SK-N-SH (cell line): ENCODE results near the gene ACAP3. TPM values are rescaled to one million over a fixed set of nuclear protein-coding genes. Genes with fewer than 3 reads are reported as not detected.

ENCODE experiments used
- CTCF ChIA-PET: fragments of 300-600, 350-600 bp; formaldehyde crosslinking; extraction: SDS; loops from one replicate; lab custom pipeline; 2021; lab: Yijun Ruan, JAX
- POLR2A ChIA-PET: fragments of 350-600 bp; sonication (Branson Sonifier 250); formaldehyde crosslinking; extraction: SDS; loops from one replicate; lab custom pipeline; 2020; ENCODE audit warnings: antibody characterized with exemption, inconsistent platforms; lab: Yijun Ruan, JAX
- DNase-seq: peaks from one replicate; pipeline ENCODE4 v3.0.0; 2012
- H2AFZ ChIP-seq: fragments of 200-600 bp; sonication (generic); 2 replicates; pipeline ENCODE4 v1.8.1; 2016; ENCODE audit warnings: antibody characterized with exemption, mild to moderate bottlenecking, low read depth
- H3F3A ChIP-seq: fragments of 200-600 bp; sonication (generic); replicated peaks from 2 replicates; pipeline ENCODE3; 2016; ENCODE audit warnings: antibody characterized with exemption, mild to moderate bottlenecking; ENCODE audit not compliant: insufficient read depth
- H3K27ac ChIP-seq, 2 experiments: fragments of 200-500 bp in 1 of 2; fragments of 200-600 bp in 1 of 2; sonication (Bioruptor generic) in 1 of 2; sonication (generic), shearing (Covaris generic) in 1 of 2; 2 replicates each; pipeline versions ENCODE4 v1.5.1 to v1.6.1; 2014 to 2016; ENCODE audit warnings: low read depth in 2 of 2, inconsistent platforms in 1 of 2, low read length in 1 of 2, mild to moderate bottlenecking in 1 of 2, mixed read lengths in 1 of 2
- H3K27me3 ChIP-seq: fragments of 200-600 bp; sonication (generic), shearing (Covaris generic); 2 replicates; pipeline ENCODE4 v1.6.1; 2016; ENCODE audit warnings: mixed run types; ENCODE audit not compliant: insufficient read depth
- H3K36me3 ChIP-seq, 2 experiments: fragments of 200-500 bp in 1 of 2; fragments of 200-600 bp in 1 of 2; sonication (Bioruptor generic) in 1 of 2; sonication (generic) in 1 of 2; replicated peaks in 1 of 2; 2 replicates each; pipeline versions ENCODE3 to v1.5.1; 2014 to 2016; ENCODE audit warnings: low read length in 1 of 2, mild to moderate bottlenecking in 1 of 2; ENCODE audit not compliant: insufficient read depth in 2 of 2, control insufficient read depth in 1 of 2
- H3K4me1 ChIP-seq, 2 experiments: fragments of 200-500 bp in 1 of 2; fragments of 200-600 bp in 1 of 2; sonication (Bioruptor generic) in 1 of 2; sonication (generic), shearing (Covaris generic) in 1 of 2; 2 replicates each; pipeline versions ENCODE4 v1.5.1 to v1.6.1; 2014 to 2016; ENCODE audit warnings: low read depth in 1 of 2, low read length in 1 of 2, mixed run types in 1 of 2; ENCODE audit not compliant: insufficient read depth in 2 of 2, control insufficient read depth in 1 of 2
- H3K4me2 ChIP-seq: fragments of 200-600 bp; sonication (generic), shearing (Covaris generic); 2 replicates; pipeline ENCODE4 v1.6.1; 2017; ENCODE audit warnings: mixed run types
- H3K4me3 ChIP-seq, 2 experiments: fragments of 200-500 bp in 1 of 2; fragments of 200-600 bp in 1 of 2; sonication (Bioruptor generic) in 1 of 2; sonication (generic), shearing (Covaris generic) in 1 of 2; 2 replicates each; pipeline versions ENCODE4 v1.5.1 to v1.8.1; 2014 to 2016; ENCODE audit warnings: low read depth in 2 of 2, inconsistent platforms in 1 of 2, low read length in 1 of 2, mild to moderate bottlenecking in 1 of 2, mixed read lengths in 1 of 2, moderate library complexity in 1 of 2
- H3K79me2 ChIP-seq: fragments of 200-600 bp; sonication (generic); 2 replicates; pipeline ENCODE4 v1.8.1; 2017; ENCODE audit warnings: mild to moderate bottlenecking; ENCODE audit not compliant: insufficient read depth
- H3K9ac ChIP-seq: fragments of 200-600 bp; sonication (generic); 2 replicates; pipeline ENCODE4 v1.6.1; 2017; ENCODE audit warnings: mixed run types
- H3K9me2 ChIP-seq: fragments of 200-600 bp; sonication (generic); 2 replicates; pipeline ENCODE4 v1.6.1; 2017; ENCODE audit warnings: mixed run types
- H3K9me3 ChIP-seq: fragments of 200-600 bp; sonication (generic); 2 replicates; pipeline ENCODE4 v1.6.1; 2017; ENCODE audit warnings: mixed run types, mild to moderate bottlenecking, moderate library complexity
- H4K20me1 ChIP-seq: fragments of 200-600 bp; sonication (generic); 2 replicates; pipeline ENCODE4 v1.6.1; 2017; ENCODE audit warnings: mild to moderate bottlenecking, mixed run types; ENCODE audit not compliant: insufficient read depth
- CHD2 ChIP-seq: fragments of 150-350 bp; IDR thresholded peaks from 2 replicates; pipeline ENCODE4 v1.6.1; 2018; ENCODE audit warnings: low read length; ENCODE audit not compliant: partially characterized antibody
- CTCF ChIP-seq: fragments of 200-600 bp; sonication (generic); IDR thresholded peaks from 2 replicates; pipeline ENCODE4 v1.6.1; 2017; ENCODE audit warnings: antibody characterized with exemption, mild to moderate bottlenecking, moderate library complexity
- ELF1 ChIP-seq: IDR thresholded peaks from 2 replicates; pipeline ENCODE4 v1.4.0; 2012
- EP300 ChIP-seq, 2 experiments: IDR thresholded peaks; 2 replicates each; pipeline versions ENCODE4 v1.4.0 to v1.6.1; 2012; ENCODE audit warnings: borderline replicate concordance in 1 of 2, low read depth in 1 of 2, low read length in 1 of 2
- EZH2phosphoT487 ChIP-seq: fragments of 200-600 bp; sonication (generic); IDR thresholded peaks from 2 replicates; pipeline ENCODE4 v1.6.1; 2017; ENCODE audit warnings: low read depth, mixed run types, mild to moderate bottlenecking, antibody characterized with exemption, moderate library complexity, borderline replicate concordance
- FOSL2 ChIP-seq: IDR thresholded peaks from 2 replicates; pipeline ENCODE4 v1.4.0; 2012; ENCODE audit warnings: low read depth, mild to moderate bottlenecking, moderate library complexity, borderline replicate concordance
- FOXM1 ChIP-seq: IDR thresholded peaks from 2 replicates; pipeline ENCODE4 v1.4.0; 2012; ENCODE audit warnings: low read depth, mild to moderate bottlenecking
- GATA2 ChIP-seq: sonication (generic); formaldehyde crosslinking; IDR thresholded peaks from 2 replicates; pipeline ENCODE4 v1.5.0; 2020; ENCODE audit warnings: mild to moderate bottlenecking, missing genetic modification reagents
- IRF3 ChIP-seq: fragments of 150-350 bp; IDR thresholded peaks from 2 replicates; pipeline ENCODE4 v1.6.1; 2016; ENCODE audit warnings: mild to moderate bottlenecking, low read depth, low read length
- JUND ChIP-seq: IDR thresholded peaks from 2 replicates; pipeline ENCODE4 v1.4.0; 2012
- MEF2A ChIP-seq: IDR thresholded peaks from 2 replicates; pipeline ENCODE4 v1.4.0; 2012; ENCODE audit warnings: low read depth, borderline replicate concordance
- NFIC ChIP-seq: IDR thresholded peaks from 2 replicates; pipeline ENCODE4 v1.4.0; 2012; ENCODE audit warnings: borderline replicate concordance
- RAD21 ChIP-seq: IDR thresholded peaks from 2 replicates; pipeline ENCODE4 v1.6.1; 2012; ENCODE audit warnings: mild to moderate bottlenecking, low read length
- RCOR1 ChIP-seq: fragments of 150-350 bp; IDR thresholded peaks from 2 replicates; pipeline ENCODE4 v1.6.1; 2017; ENCODE audit warnings: antibody characterized with exemption, low read length
- RFX5 ChIP-seq: IDR thresholded peaks from 2 replicates; pipeline ENCODE4 v1.6.1; 2012; ENCODE audit warnings: mild to moderate bottlenecking, improper control_type of control experiment, low read length
- RXRA ChIP-seq: IDR thresholded peaks from 2 replicates; pipeline ENCODE4 v1.4.0; 2012; ENCODE audit warnings: low read depth, mild to moderate bottlenecking, borderline replicate concordance
- SMC3 ChIP-seq: IDR thresholded peaks from 2 replicates; pipeline ENCODE4 v1.6.1; 2012; ENCODE audit warnings: low read depth, low read length, improper control_type of control experiment
- TCF12 ChIP-seq: IDR thresholded peaks from 2 replicates; pipeline ENCODE4 v1.4.0; 2012
- TEAD4 ChIP-seq: IDR thresholded peaks from 2 replicates; pipeline ENCODE4 v1.4.0; 2012; ENCODE audit warnings: mild to moderate bottlenecking, borderline replicate concordance; ENCODE audit not compliant: insufficient read depth
- USF2 ChIP-seq: fragments of 150-350 bp; IDR thresholded peaks from 2 replicates; pipeline ENCODE4 v1.6.1; 2017; ENCODE audit warnings: antibody characterized with exemption, low read length, low read depth, borderline replicate concordance
- WGBS: methylation state at CpG from one replicate; pipeline ENCODE4 v1.1.6; 2017; ENCODE audit warnings: low lambda C conversion rate; 5-methylcytosine and 5-hydroxymethylcytosine counted together
- polyA plus RNA-seq, 3 experiments: library from polyadenylated mRNA; depleted of rRNA; stranded (reverse); fragments of >200 nt; gene quantifications; 2 replicates each; pipeline ENCODE4 v1.2.3, GENCODE V29; 2012

Gene ACAP3
- polyA plus RNA-seq, 1 of the 3 experiments (the other 2 are of a cell fraction), result 51.7 TPM

GRCh38 chr1:1356166-1356795 is 48.6 kb upstream of the ACAP3 start:
- Histone ChIP-seq H2AFZ (no peak overlapping the region), H3K9ac (no peak overlapping the region), H4K20me1 (no peaks in the 10 kb centered on the region), H3K9me2 (no peaks in the 10 kb centered on the region), H3K27me3 (no peaks in the 10 kb centered on the region), H3K4me3 (no peak overlapping the region), H3K9me3 (no peaks in the 10 kb centered on the region), H3K4me2 (no peak overlapping the region), H3K79me2 (no peaks in the 10 kb centered on the region), H3F3A (peaks cover 9% of the 10 kb centered on the region), H3K4me1 (peaks cover 20 to 68% of the 10 kb centered on the region in 2 experiments; a peak in 3 of 4 replicates), H3K27ac (no peak overlapping the region; a peak in 1 of 4 replicates), H3K36me3 (no peaks in the 10 kb centered on the region)
- no peak for DNase-seq
- WGBS, result 42% methylated on average over 8 of the region's 8 CpGs
- ChIA-PET POLR2A (interaction anchor here (1.3 kb wide), 1 partner anchor 15 kb away, joined by 4 read pairs; no protein-coding TSS in a partner anchor), CTCF (interaction anchor here (5.1 kb wide), 1 partner anchor 16 kb away, joined by 48 read pairs; no protein-coding TSS in a partner anchor)
- TF ChIP-seq RAD21, result no peak
- no peak for TF ChIP-seq ELF1
- TF ChIP-seq FOSL2, result no peak
- TF ChIP-seq SMC3, result no peak
- no peak for TF ChIP-seq JUND
- no peak for TF ChIP-seq RCOR1
- no peak for TF ChIP-seq CHD2
- TF ChIP-seq TCF12, result no peak
- no peak for TF ChIP-seq NFIC
- no peak for TF ChIP-seq RXRA
- no peak for TF ChIP-seq RFX5
- no peak for TF ChIP-seq GATA2 (CRISPR knock-in tag)
- TF ChIP-seq EZH2phosphoT487, result no peak
- no peak for TF ChIP-seq MEF2A
- no peak for TF ChIP-seq USF2
- no peak for TF ChIP-seq FOXM1
- no peak for TF ChIP-seq CTCF
- TF ChIP-seq EP300 (IDR thresholded peaks at IDR 0.05; ENCODE audit: borderline replicate concordance in 1 of 2, low read depth in 1 of 2, low read length in 1 of 2), result no peak
- no peak for TF ChIP-seq TEAD4
- no peak for TF ChIP-seq IRF3
